ENCODE results near the gene ELMO2. TPM values are rescaled to one million over a fixed set of nuclear protein-coding genes. Genes with fewer than 3 reads are reported as not detected.

The ELMO2 gene
- total RNA-seq, 6 experiments from 2014 or later, result 14.9 to 22.9 (median 17.4) TPM

GRCh38 chr20:46349742-46350056 lies 56.7 kb downstream of the ELMO2 start:
- intact Hi-C loops (cut with DNase I), result loop anchor here in 1 of 2 donors (10.0 kb wide), 2 partner anchors 45 to 215 kb away; partner anchors contain the start of gene CDH22
- no peak overlapping the region for H3K27ac ChIP-seq
- no peak overlapping the region for H3K4me3 ChIP-seq
- WGBS (ENCODE audit: insufficient coverage, low coverage, low lambda C conversion rate, missing lambda C conversion rate), result 90% methylated on average over 2 of the region's 4 CpGs
- peaks cover 0 to 5% (median 2%) of the 10 kb centered on the region in 4 donors for H3K4me1 ChIP-seq
- H3K36me3 ChIP-seq, result peaks cover 0 to 5% (median 0%) of the 10 kb centered on the region in 4 donors
- ATAC-seq (no peak), DNase-seq (no peak)
- no peak for TF ChIP-seq CTCF (IDR thresholded peaks at IDR 0.05)
- TF ChIP-seq POLR2A (IDR thresholded peaks at IDR 0.05), result no peak
- no peaks in the 10 kb centered on the region for H3K27me3 ChIP-seq
- no peaks in the 10 kb centered on the region for H3K9me3 ChIP-seq

- DNase-seq (peak in 1 of 3 donors; percentile 56), ATAC-seq (peak; percentile 40 to 71 (median 66))
- WGBS (ENCODE audit: insufficient coverage, low coverage, low lambda C conversion rate, missing lambda C conversion rate), result 44% methylated on average over 8 of the region's 12 CpGs
These were observed 57.2 kb downstream of the ELMO2 start for GRCh38 chr20:46349035-46349741.

GRCh38 chr20:46347841-46348803 lies 58.3 kb downstream of the ELMO2 start:
- Histone ChIP-seq H3K27me3 (no peaks in the 10 kb centered on the region), H3K36me3 (peaks cover 0 to 5% (median 0%) of the 10 kb centered on the region in 4 donors), H3K4me1 (no peaks in the 10 kb centered on the region), H3K27ac (no peak overlapping the region), H3K9me3 (no peaks in the 10 kb centered on the region), H3K4me3 (no peak overlapping the region)
- ATAC-seq (no peak), DNase-seq (no peak)
- TF ChIP-seq POLR2A (IDR thresholded peaks at IDR 0.05) (no peak), CTCF (IDR thresholded peaks at IDR 0.05) (no peak)
- 40% methylated on average over 1 of the region's 25 CpGs for WGBS (ENCODE audit: insufficient coverage, low coverage, low lambda C conversion rate, missing lambda C conversion rate)
- intact Hi-C loops (cut with DNase I), result no loop called here

More at GRCh38 chr20:46349035-46349741, 57.2 kb downstream of the ELMO2 start:
- Histone ChIP-seq H3K9me3 (no peaks in the 10 kb centered on the region), H3K27ac (no peak overlapping the region), H3K4me3 (no peak overlapping the region), H3K36me3 (peaks cover 0 to 5% (median 0%) of the 10 kb centered on the region in 4 donors), H3K4me1 (peaks cover 0 to 5% (median 2%) of the 10 kb centered on the region in 4 donors), H3K27me3 (no peaks in the 10 kb centered on the region)
- peak; percentile 54 to 77 (median 60) for TF ChIP-seq CTCF (IDR thresholded peaks at IDR 0.05)
- TF ChIP-seq POLR2A (IDR thresholded peaks at IDR 0.05), result no peak
- intact Hi-C loops (cut with DNase I), result no loop called here

- no peaks in the 10 kb centered on the region for H3K9me3 ChIP-seq
- H3K4me3 ChIP-seq, result no peak overlapping the region
- ATAC-seq (no peak), DNase-seq (no peak)
- intact Hi-C loops (cut with DNase I), result no loop called here
- 79% methylated on average over 6 of the region's 8 CpGs for WGBS (ENCODE audit: insufficient coverage, low coverage, low lambda C conversion rate, missing lambda C conversion rate)
- H3K27ac ChIP-seq, result no peak overlapping the region
- H3K36me3 ChIP-seq, result peaks cover 0 to 5% (median 0%) of the 10 kb centered on the region in 4 donors
- no peak for TF ChIP-seq POLR2A (IDR thresholded peaks at IDR 0.05)
- no peak for TF ChIP-seq CTCF (IDR thresholded peaks at IDR 0.05)
- H3K27me3 ChIP-seq, result no peaks in the 10 kb centered on the region
- H3K4me1 ChIP-seq, result no peaks in the 10 kb centered on the region
These were observed 59.6 kb downstream of the ELMO2 start for GRCh38 chr20:46346770-46347169.
